HG03066 (cell line): ENCODE results near the gene ZNF280A.
"Not testable (repeated sequence)": the region's sequence is repeated elsewhere in the genome, so short reads cannot be mapped to it uniquely, and the experiment has no call there.

Experiments
- ATAC-seq: cut with Tn5 transposase; IDR thresholded peaks from one replicate; pipeline ENCODE4 v1.9.1; 2021; ENCODE audit warnings: low read depth; ENCODE audit not compliant: unreplicated experiment

Gene ZNF280A

GRCh38 chr22:22474733-22475132 lies 45.3 kb downstream of the ZNF280A start:
- ATAC-seq, result no peak

GRCh38 chr22:22471104-22471503 lies 49.0 kb downstream of the ZNF280A start:
- ATAC-seq, result not testable (repeated sequence)

- no peak for ATAC-seq
These were observed 50.5 kb downstream of the ZNF280A start for GRCh38 chr22:22469527-22469926.

DNA sequence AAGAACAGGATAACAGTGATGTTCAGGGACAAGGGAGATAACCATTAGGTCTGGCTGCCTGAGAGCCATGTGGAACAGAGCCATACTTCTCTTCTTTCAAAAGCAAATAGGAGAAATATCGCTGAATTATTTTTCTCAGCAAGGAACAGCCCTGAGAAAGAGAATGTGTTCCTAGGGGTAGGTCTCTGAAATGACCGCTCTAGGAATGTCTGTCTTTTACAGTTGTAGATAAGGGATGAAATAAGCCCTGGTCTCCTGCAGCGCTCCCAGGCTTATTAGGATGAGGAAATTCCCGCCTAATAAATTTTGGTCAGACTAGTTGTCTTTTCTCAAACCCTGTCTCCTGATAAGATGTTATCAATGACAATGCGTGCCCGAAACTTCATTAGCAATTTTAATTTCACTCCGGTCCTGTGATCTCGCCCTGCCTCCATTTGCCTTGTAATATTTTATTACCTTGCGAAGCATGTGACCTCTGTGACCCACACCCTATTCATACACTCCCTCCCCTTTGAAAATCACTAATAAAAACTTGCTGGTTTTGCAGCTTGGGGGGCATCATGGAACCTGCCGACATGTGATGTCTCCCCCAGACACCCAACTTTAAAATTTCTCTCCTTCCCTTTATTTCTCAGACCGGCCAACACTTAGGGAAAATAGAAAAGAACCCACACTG lies 51.1 kb downstream of the ZNF280A start:
- ATAC-seq, result not testable (repeated sequence)

GRCh38 chr22:22467112-22467511 lies 53.0 kb downstream of the ZNF280A start:
- no peak for ATAC-seq

- ATAC-seq, result no peak
These were observed 54.3 kb downstream of the ZNF280A start for GRCh38 chr22:22465782-22466181.

DNA sequence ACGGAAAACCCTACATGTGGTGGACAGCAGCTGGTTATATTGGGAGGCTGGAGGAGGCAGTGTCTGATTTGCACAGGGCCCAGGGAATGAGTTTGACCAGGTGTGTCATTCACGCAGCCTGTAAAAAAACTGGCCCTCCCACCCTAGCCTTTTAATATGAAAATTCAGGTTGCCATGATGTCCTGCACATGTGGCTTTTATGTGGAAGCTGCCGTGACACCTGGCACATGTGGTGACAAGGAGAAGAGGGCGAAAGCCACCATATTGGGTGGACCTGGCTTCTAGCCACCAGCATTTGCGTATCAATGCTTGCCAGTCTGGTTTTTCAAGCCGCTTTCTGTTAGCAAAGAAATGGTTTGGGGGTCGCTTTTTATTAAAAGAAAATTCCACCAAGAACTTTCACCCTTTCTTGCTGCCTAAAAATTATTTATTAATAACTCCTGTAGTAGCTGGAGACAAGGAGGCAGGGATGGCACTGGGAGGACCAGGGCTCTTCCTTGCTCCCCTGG lies 54.9 kb downstream of the ZNF280A start:
- ATAC-seq, result no peak

DNA sequence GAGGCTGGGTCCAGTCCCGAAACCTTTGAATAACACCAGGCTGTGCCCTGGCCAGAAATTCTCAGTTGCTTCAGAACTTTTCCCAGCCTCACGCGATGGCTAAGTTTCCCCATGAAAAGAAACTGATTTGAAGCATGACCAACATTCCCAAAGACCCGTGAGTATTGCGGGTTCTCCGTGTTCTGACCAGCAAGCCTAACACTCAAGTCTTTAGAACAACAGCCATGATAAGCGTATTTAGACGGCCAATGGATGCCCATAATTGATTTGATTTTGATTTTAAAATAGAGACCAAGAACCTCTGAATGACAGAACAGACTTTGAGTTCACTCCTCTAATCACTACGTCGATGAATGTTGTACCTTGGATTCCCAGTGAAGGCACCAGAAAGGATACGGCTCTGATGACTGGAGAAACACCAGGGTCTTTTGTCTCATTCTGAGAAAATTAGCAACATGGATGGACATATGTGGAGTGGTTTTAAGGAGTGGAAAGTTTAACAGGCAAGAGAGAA lies 55.5 kb downstream of the ZNF280A start:
- ATAC-seq, result no peak

GRCh38 chr22:22463855-22464540 lies 56.1 kb downstream of the ZNF280A start:
- ATAC-seq, result no peak
